ENCODE results near the gene AOPEP. TPM values are rescaled to one million over a fixed set of nuclear protein-coding genes. Genes with fewer than 3 reads are reported as not detected.
A peak's percentile ranks its signal among the peaks of the same experiment; 100 is the strongest.

AOPEP gene
- total and polyA plus RNA-seq, 3 donors from 2014 or later = 31.4 to 95.0 (median 80.4) TPM

DNA sequence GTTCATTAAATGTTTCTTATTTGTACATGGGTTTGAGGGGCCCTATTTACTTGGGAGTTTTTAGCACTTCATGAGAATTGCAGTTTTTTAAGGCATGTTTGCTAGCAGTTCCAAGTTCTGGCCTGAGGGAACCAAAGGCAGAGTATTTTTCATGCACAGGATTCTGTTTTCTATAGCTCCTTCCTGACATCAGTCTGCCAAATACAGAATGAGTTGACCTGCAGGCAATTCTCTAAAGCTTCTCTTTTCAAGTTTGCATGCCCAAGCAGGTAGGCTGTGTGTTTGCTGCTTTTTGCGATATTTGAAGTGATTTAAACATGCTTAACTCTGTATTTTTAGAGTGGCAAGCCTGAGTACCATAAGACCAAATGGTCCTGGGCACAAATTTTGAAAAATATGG, 75.8 kb downstream of the AOPEP start:
- Histone ChIP-seq H3K27ac (peak overlapping the region in 1 of 2 donors; percentile 81), H3K4me1 (peaks cover 17% of the 10 kb centered on the region), H3K9me3 (no peaks in the 10 kb centered on the region), H3K27me3 (no peaks in the 10 kb centered on the region), H3K36me3 (ENCODE audit: low read depth, missing control alignments) (no peaks in the 10 kb centered on the region), H3K4me3 (no peak overlapping the region)
- TF ChIP-seq POLR2A (IDR thresholded peaks at IDR 0.05) (no peak), CTCF (IDR thresholded peaks at IDR 0.05) (no peak)
- DNase-seq = no peak
- intact Hi-C loops (cut with DNase I; ENCODE audit: low total_unique reads) = no loop called here
- 100% methylated on average over 1 of the region's 1 CpG for WGBS, 2 donors

DNA sequence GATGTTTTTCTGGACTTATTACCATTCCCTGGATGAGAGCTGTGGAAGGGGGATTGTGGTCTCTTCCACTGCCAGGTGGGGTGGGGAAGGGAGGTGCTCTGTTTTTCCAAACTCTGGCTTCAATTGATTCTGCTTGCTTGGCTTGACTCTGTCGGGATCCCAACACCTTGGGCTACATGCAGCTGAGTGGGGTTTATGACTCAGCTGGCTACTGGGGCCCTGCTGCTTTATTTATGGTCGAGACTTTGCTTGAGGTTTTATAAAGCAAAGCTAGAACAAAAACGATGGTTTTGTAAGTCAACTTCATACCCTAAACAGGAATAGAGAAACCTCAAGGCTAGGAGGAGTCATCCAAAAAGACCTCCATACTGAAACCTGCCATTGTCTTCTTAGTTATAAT, 76.3 kb downstream of the AOPEP start:
- no peaks in the 10 kb centered on the region for H3K27me3 ChIP-seq
- TF ChIP-seq CTCF (IDR thresholded peaks at IDR 0.05) (no peak), POLR2A (IDR thresholded peaks at IDR 0.05) (no peak)
- DNase-seq = no peak
- H3K4me1 ChIP-seq = peaks cover 17% of the 10 kb centered on the region
- no peak overlapping the region for H3K4me3 ChIP-seq
- no peaks in the 10 kb centered on the region for H3K9me3 ChIP-seq
- H3K36me3 ChIP-seq (ENCODE audit: low read depth, missing control alignments) = no peaks in the 10 kb centered on the region
- WGBS, 2 donors = 74 to 85% methylated on average over 3 of the region's 3 CpGs
- intact Hi-C loops (cut with DNase I; ENCODE audit: low total_unique reads) = no loop called here
- no peak overlapping the region for H3K27ac ChIP-seq

DNA sequence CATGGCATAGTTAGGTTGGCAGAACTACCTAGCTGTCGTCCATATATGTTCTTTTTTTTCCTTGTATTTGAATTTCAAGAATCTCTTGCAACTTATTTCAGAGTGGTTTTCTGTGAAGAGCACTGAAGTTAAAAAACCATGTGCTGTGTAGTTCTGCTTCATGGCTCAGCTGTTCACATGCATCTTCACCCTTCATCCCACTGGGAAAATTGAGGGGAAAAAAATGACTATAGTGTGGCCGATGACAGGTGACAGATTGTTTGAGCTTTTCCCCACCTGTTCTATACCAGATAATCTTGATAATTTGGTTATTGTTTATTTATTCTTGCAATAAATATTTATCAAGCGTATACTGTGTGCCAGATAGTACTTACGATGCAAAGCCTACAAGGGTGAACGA, 77.8 kb downstream of the AOPEP start:
- no peaks in the 10 kb centered on the region for H3K27me3 ChIP-seq
- H3K9me3 ChIP-seq = no peaks in the 10 kb centered on the region
- 96 to 97% methylated on average over 5 of the region's 5 CpGs for WGBS, 2 donors
- H3K4me3 ChIP-seq = no peak overlapping the region
- no peak for DNase-seq
- H3K4me1 ChIP-seq = peaks cover 17% of the 10 kb centered on the region
- no peak for TF ChIP-seq CTCF (IDR thresholded peaks at IDR 0.05)
- TF ChIP-seq POLR2A (IDR thresholded peaks at IDR 0.05) = no peak
- intact Hi-C loops (cut with DNase I; ENCODE audit: low total_unique reads) = no loop called here
- no peaks in the 10 kb centered on the region for H3K36me3 ChIP-seq (ENCODE audit: low read depth, missing control alignments)
- no peak overlapping the region for H3K27ac ChIP-seq

DNA sequence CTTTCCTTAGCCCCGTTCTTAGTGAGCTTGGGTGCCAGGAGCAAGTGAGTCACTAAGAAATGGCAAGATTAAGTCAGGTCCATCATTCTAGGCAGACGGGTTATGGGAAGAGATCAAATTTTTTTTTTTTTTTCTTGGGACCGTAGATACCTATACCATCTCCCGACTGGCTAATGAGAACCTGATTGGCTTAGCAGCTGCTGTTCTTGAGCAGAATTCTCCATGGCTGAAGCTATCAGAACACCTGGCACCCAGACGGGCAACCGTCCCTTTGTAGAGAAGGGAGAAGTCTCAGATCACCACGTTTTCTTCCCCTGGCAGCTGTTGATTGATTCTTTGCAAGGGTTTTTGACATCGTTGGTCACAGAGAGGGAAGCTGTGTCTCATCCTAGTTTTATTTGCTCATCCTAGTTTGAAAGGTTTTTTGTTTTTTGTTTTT, 78.6 kb downstream of the AOPEP start:
- Histone ChIP-seq H3K27ac (peak overlapping the region in 1 of 2 donors; percentile 42), H3K27me3 (no peaks in the 10 kb centered on the region), H3K4me1 (peaks cover 17% of the 10 kb centered on the region), H3K4me3 (no peak overlapping the region), H3K36me3 (ENCODE audit: low read depth, missing control alignments) (no peaks in the 10 kb centered on the region), H3K9me3 (no peaks in the 10 kb centered on the region)
- DNase-seq = no peak
- WGBS, 2 donors = 83 to 87% methylated on average over 8 of the region's 8 CpGs
- intact Hi-C loops (cut with DNase I; ENCODE audit: low total_unique reads) = no loop called here
- no peak for TF ChIP-seq CTCF (IDR thresholded peaks at IDR 0.05)
- no peak for TF ChIP-seq POLR2A (IDR thresholded peaks at IDR 0.05)

DNA sequence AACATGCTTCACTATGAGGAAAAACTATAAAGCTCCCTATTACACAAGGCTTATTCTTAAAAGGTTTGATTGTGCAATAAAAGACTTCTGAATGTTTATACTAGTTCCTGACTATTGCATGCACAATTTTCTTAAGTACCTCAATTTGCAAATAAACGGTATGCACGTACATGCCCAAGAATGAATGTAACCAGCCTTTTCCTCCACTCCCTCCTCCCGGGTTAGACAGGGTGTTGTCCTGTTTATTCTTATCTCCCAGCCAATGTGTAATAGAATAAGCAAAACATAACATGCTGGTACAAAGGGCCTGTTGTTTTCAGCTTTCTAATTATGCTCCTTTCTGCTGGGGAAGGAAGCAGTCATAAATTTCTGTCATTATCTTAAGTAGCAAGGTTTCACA, 79.1 kb downstream of the AOPEP start:
- DNase-seq = no peak
- no peak for TF ChIP-seq POLR2A (IDR thresholded peaks at IDR 0.05)
- TF ChIP-seq CTCF (IDR thresholded peaks at IDR 0.05) = no peak
- 16 to 29% methylated on average over 3 of the region's 3 CpGs for WGBS, 2 donors
- Histone ChIP-seq H3K4me1 (peaks cover 17% of the 10 kb centered on the region), H3K27me3 (no peaks in the 10 kb centered on the region), H3K9me3 (no peaks in the 10 kb centered on the region), H3K4me3 (no peak overlapping the region), H3K36me3 (ENCODE audit: low read depth, missing control alignments) (no peaks in the 10 kb centered on the region), H3K27ac (peak overlapping the region in 1 of 2 donors; percentile 42)
- intact Hi-C loops (cut with DNase I; ENCODE audit: low total_unique reads) = no loop called here

Measured in testis (tissue), 3 donors.